Suprapubic skin (tissue), 4 donors: Measurements from ENCODE around the gene MYH11. TPM values are rescaled to one million over a fixed set of nuclear protein-coding genes. Genes with fewer than 3 reads are reported as not detected.
A peak's percentile ranks its signal among the peaks of the same experiment; 100 is the strongest.
"Not testable (repeated sequence)": the region's sequence is repeated elsewhere in the genome, so short reads cannot be mapped to it uniquely, and the experiment has no call there.

Experiments used
- DNase-seq, 2 donors: peaks; one replicate each; pipeline ENCODE4 v3.0.0-alpha.2; 2019; ENCODE audit warnings: low spot score in 2 of 2
- H3K27ac ChIP-seq: fragments of 200-600 bp; sonication (generic); one replicate; pipeline ENCODE4 v1.5.1; 2019
- H3K27me3 ChIP-seq: fragments of 200-600 bp; sonication (generic); one replicate; pipeline ENCODE4 v1.5.1; 2019
- H3K36me3 ChIP-seq: fragments of 200-600 bp; sonication (generic); one replicate; pipeline ENCODE4 v1.5.1; 2019
- H3K4me1 ChIP-seq: fragments of 200-600 bp; sonication (generic); one replicate; pipeline ENCODE4 v1.5.1; 2019
- H3K4me3 ChIP-seq: fragments of 200-600 bp; sonication (generic); one replicate; pipeline ENCODE4 v1.5.1; 2019; ENCODE audit warnings: mild to moderate bottlenecking
- H3K9me3 ChIP-seq: fragments of 200-600 bp; sonication (generic); one replicate; pipeline ENCODE4 v1.5.1; 2019
- CTCF ChIP-seq, 2 donors: fragments of 200-600 bp in 1 of 2; fragments of 450-650 bp in 1 of 2; sonication (generic) in 1 of 2; IDR thresholded peaks; one replicate each; pipeline ENCODE4 v1.5.1; 2016 to 2019; ENCODE audit warnings: antibody characterized with exemption in 2 of 2, mild to moderate bottlenecking in 1 of 2, moderate library complexity in 1 of 2
- EP300 ChIP-seq: sonication (generic); formaldehyde crosslinking; IDR thresholded peaks from one replicate; pipeline ENCODE4 v1.6.1; 2017; ENCODE audit warnings: antibody characterized with exemption
- POLR2A ChIP-seq, 2 donors: fragments of 450-650 bp; IDR thresholded peaks; one replicate each; pipeline ENCODE4 v1.6.1; 2017; ENCODE audit warnings: antibody characterized with exemption in 2 of 2, mild to moderate bottlenecking in 2 of 2, moderate library complexity in 2 of 2
- POLR2AphosphoS5 ChIP-seq, 3 donors: sonication (generic); formaldehyde crosslinking; IDR thresholded peaks; one replicate each; pipeline ENCODE4 v1.6.1; 2017; ENCODE audit warnings: antibody characterized with exemption in 3 of 3
- WGBS: methylation state at CpG from one replicate; pipeline ENCODE4 v1.1.5; 2018; 5-methylcytosine and 5-hydroxymethylcytosine counted together
- total RNA-seq, 4 donors: library from RNA; depleted of rRNA; stranded (reverse); fragments of >200 nt; gene quantifications; one replicate each; pipeline ENCODE4 v1.1.0, GENCODE V29; 2016

MYH11 gene
- total RNA-seq, 4 donors from 2014 or later = 24.2 to 54.8 (median 36.0) TPM

GRCh38 chr16:15849209-15849981 is 7.4 kb downstream of the MYH11 start:
- no peaks in the 10 kb centered on the region for H3K4me1 ChIP-seq
- H3K9me3 ChIP-seq = no peaks in the 10 kb centered on the region
- no peaks in the 10 kb centered on the region for H3K36me3 ChIP-seq
- 82% methylated on average over 12 of the region's 12 CpGs for WGBS
- H3K4me3 ChIP-seq = no peak overlapping the region
- peak in 1 of 2 donors; percentile 26 for DNase-seq
- TF ChIP-seq POLR2A (IDR thresholded peaks at IDR 0.05) (no peak), CTCF (IDR thresholded peaks at IDR 0.05) (no peak), POLR2AphosphoS5 (IDR thresholded peaks at IDR 0.05) (no peak), EP300 (no peak)
- H3K27me3 ChIP-seq = peaks cover 6% of the 10 kb centered on the region
- no peak overlapping the region for H3K27ac ChIP-seq

- DNase-seq = no peak
- Histone ChIP-seq H3K4me1 (no peaks in the 10 kb centered on the region), H3K36me3 (no peaks in the 10 kb centered on the region), H3K27ac (no peak overlapping the region), H3K4me3 (no peak overlapping the region), H3K27me3 (no peaks in the 10 kb centered on the region), H3K9me3 (no peaks in the 10 kb centered on the region)
- 63% methylated on average over 9 of the region's 9 CpGs for WGBS
- no peak for TF ChIP-seq POLR2AphosphoS5 (IDR thresholded peaks at IDR 0.05)
- TF ChIP-seq CTCF (IDR thresholded peaks at IDR 0.05) = no peak
- no peak for TF ChIP-seq POLR2A (IDR thresholded peaks at IDR 0.05)
- no peak for TF ChIP-seq EP300
Measured at GRCh38 chr16:15847611-15848175, 9.1 kb downstream of the MYH11 start.

GRCh38 chr16:15846510-15846909 is 10.3 kb downstream of the MYH11 start:
- DNase-seq = no peak
- H3K4me1 ChIP-seq = no peaks in the 10 kb centered on the region
- 89% methylated on average over 4 of the region's 4 CpGs for WGBS
- H3K27me3 ChIP-seq = no peaks in the 10 kb centered on the region
- no peak overlapping the region for H3K27ac ChIP-seq
- no peaks in the 10 kb centered on the region for H3K9me3 ChIP-seq
- no peaks in the 10 kb centered on the region for H3K36me3 ChIP-seq
- TF ChIP-seq CTCF (IDR thresholded peaks at IDR 0.05) (no peak), POLR2A (IDR thresholded peaks at IDR 0.05) (no peak), EP300 (no peak), POLR2AphosphoS5 (IDR thresholded peaks at IDR 0.05) (no peak)
- no peak overlapping the region for H3K4me3 ChIP-seq

DNA sequence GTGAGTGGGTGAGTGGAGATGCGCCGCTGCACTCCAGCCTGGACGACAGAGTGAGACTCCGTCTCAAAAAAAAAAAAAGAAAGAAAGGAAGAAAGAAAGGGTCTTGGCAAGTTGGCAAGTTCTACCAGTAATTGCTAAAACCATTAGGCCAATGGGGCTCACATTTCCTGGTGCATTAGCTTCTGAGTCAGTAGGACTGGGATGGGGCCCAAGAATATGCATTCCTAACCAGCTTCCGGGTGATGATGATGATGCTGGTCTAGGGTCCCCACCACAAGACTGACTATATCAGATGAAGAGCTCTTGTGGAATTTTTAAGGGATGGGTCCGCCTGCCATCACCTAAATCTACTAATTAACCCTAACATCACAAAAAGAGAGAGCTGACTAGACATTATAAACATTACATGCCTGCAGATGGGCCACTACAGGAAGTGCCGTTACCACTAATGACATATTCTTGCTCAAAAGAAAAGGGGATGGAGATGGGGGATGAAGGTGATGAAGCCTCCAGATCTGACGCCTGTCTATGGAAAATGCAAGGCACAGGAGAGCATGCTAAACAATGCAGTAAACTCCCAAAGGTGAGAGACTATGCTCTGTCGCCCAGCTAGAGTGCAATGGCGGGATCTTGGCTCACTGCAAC is 13.1 kb downstream of the MYH11 start:
- Histone ChIP-seq H3K4me3 (no peak overlapping the region), H3K27me3 (no peaks in the 10 kb centered on the region), H3K27ac (no peak overlapping the region), H3K9me3 (no peaks in the 10 kb centered on the region), H3K36me3 (no peaks in the 10 kb centered on the region), H3K4me1 (no peaks in the 10 kb centered on the region)
- DNase-seq = no peak
- WGBS = 83% methylated on average over 10 of the region's 10 CpGs
- no peak for TF ChIP-seq EP300

GRCh38 chr16:15839204-15839603 is 17.6 kb downstream of the MYH11 start:
- WGBS = 92% methylated on average over 8 of the region's 8 CpGs
- not testable (repeated sequence) for H3K4me1 ChIP-seq, H3K36me3 ChIP-seq, DNase-seq, H3K27ac ChIP-seq, H3K9me3 ChIP-seq, H3K27me3 ChIP-seq, H3K4me3 ChIP-seq

GRCh38 chr16:15837761-15838160 is 19.1 kb downstream of the MYH11 start:
- no peaks in the 10 kb centered on the region for H3K36me3 ChIP-seq
- no peak for DNase-seq
- no peaks in the 10 kb centered on the region for H3K4me1 ChIP-seq
- H3K27me3 ChIP-seq = no peaks in the 10 kb centered on the region
- H3K27ac ChIP-seq = no peak overlapping the region
- no peaks in the 10 kb centered on the region for H3K9me3 ChIP-seq
- no peak for TF ChIP-seq POLR2A (IDR thresholded peaks at IDR 0.05)
- no peak for TF ChIP-seq CTCF (IDR thresholded peaks at IDR 0.05)
- TF ChIP-seq EP300 = no peak
- no peak for TF ChIP-seq POLR2AphosphoS5 (IDR thresholded peaks at IDR 0.05)
- 90% methylated on average over 11 of the region's 11 CpGs for WGBS
- H3K4me3 ChIP-seq = no peak overlapping the region
